RCC 7860 (cell line): ENCODE data around the gene TNFSF13B.
"Not testable (repeated sequence)": the region's sequence is repeated elsewhere in the genome, so short reads cannot be mapped to it uniquely, and the experiment has no call there.

Source experiments
- DNase-seq: peaks from one replicate; pipeline ENCODE4 v3.0.0-alpha.2; 2015; ENCODE audit warnings: low spot score
- FAIRE-seq: peaks from 2 replicates; lab custom pipeline; 2012; peaks lifted over from hg19 to GRCh38; lab: Jason Lieb, UNC

TNFSF13B gene, protein sequence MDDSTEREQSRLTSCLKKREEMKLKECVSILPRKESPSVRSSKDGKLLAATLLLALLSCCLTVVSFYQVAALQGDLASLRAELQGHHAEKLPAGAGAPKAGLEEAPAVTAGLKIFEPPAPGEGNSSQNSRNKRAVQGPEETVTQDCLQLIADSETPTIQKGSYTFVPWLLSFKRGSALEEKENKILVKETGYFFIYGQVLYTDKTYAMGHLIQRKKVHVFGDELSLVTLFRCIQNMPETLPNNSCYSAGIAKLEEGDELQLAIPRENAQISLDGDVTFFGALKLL

DNA sequence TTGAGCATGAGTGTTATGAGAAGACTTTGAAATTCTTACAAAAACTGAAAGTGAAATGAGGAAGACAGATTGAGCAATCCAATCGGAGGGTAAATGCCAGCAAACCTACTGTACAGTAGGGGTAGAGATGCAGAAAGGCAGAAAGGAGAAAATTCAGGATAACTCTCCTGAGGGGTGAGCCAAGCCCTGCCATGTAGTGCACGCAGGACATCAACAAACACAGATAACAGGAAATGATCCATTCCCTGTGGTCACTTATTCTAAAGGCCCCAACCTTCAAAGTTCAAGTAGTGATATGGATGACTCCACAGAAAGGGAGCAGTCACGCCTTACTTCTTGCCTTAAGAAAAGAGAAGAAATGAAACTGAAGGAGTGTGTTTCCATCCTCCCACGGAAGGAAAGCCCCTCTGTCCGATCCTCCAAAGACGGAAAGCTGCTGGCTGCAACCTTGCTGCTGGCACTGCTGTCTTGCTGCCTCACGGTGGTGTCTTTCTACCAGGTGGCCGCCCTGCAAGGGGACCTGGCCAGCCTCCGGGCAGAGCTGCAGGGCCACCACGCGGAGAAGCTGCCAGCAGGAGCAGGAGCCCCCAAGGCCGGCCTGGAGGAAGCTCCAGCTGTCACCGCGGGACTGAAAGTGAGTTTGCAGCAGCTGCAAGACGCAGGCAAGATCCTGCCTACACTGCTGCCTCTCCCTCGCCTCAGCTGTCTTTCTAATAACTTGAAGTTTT, at the start of gene TNFSF13B:
TNFSF13B (plus strand) TSS at position 118 of the 728 bp plus-strand sequence; CDS start at position 296, 178 bp downstream.
- FAIRE-seq (no peak), DNase-seq (peak; percentile 7)

DNA sequence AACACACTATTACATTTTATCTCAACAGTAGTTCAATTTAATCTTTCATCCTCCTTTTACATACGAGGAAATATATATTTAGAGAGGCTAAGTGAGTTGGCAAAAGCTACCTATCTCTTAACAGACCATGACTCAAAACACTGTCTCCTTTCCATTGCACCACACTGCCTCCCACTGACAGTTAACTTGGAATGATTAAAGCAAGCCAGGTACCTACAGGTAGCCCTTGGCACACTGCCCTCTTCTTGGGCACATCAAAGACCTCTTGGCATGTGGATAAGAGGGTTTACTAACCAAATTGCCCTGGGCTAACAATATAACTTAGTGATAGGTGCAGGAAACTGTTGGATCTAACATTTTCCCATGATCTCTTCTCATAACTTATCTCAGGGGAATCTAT, 49.5 kb upstream of the TNFSF13B start:
- FAIRE-seq (no peak), DNase-seq (no peak)

DNA sequence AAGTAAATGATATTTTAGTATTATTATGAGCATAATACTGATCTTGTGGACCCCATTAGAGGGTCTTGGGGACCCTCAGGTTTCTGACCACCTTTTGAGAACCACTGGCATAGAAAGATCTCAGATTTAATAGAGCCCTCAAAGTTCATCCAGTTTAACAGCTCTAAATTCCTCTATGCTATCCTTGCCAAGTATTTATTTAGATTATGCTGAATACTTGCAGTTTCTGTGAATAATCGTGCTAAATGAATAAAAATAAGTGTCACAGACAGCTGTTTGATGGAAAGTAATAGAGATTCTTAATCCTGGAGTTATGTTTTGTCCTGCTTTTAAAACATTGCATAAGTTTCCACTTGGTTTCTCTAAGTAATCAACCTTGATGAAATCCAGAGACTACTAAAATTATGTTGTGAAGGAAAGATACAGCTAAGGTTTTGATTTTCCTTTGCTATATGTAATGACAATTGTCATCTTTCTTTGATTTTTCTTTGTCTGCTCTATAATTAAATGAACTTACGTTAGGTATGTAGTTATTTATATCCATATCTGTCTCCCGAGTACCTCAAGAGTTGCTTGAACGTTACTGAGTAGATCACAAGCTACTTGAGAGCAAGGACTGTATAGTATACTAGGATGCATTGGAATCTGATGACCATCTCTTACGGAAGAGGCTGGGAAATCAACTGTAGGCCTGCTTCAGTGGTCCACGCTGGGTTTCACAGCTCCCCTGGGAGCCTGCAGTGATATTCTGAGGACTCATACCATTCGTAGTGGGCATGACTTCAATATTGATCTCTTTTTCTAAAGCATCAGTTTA, 45.6 kb upstream of the TNFSF13B start:
- no peak for DNase-seq
- FAIRE-seq = no peak

DNA sequence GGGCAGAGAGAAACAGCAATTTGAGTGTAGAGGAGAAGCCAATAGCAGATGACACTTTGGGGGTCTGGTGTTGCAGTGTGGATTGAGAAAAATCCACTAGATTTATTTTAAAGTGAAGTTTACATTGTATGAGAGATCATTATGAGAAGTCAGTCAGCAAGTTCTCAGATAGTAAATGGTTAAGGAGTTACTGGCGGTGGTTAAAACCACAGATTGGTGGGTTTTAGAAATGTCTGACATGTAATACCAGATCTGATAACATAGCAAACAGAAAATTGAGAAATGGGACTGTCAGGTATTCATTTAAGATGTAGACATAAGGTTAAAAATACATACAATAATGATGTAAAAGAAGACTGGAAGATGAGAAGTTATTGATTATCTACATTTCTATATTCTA, 44.1 kb upstream of the TNFSF13B start:
- FAIRE-seq = no peak
- no peak for DNase-seq

DNA sequence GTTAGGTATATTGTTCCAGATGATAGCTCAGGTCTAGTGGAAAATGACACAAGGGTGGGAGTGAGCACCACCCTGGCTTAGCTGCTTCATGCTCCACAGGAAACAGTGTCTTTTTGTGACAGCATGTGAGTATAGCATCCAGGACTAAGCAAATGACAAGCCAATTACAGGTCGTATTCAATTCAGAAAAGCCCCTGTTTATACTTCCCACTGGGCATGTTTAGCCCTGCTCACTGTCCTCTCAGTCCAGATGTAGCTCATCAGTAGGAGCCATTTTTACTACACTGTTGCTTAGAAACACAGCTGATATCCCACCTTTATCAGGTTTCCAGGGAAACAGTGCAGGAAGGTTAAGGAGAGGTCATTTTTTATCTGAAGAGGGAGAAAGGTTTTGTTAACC, 43.3 kb upstream of the TNFSF13B start:
- FAIRE-seq (no peak), DNase-seq (no peak)

DNA sequence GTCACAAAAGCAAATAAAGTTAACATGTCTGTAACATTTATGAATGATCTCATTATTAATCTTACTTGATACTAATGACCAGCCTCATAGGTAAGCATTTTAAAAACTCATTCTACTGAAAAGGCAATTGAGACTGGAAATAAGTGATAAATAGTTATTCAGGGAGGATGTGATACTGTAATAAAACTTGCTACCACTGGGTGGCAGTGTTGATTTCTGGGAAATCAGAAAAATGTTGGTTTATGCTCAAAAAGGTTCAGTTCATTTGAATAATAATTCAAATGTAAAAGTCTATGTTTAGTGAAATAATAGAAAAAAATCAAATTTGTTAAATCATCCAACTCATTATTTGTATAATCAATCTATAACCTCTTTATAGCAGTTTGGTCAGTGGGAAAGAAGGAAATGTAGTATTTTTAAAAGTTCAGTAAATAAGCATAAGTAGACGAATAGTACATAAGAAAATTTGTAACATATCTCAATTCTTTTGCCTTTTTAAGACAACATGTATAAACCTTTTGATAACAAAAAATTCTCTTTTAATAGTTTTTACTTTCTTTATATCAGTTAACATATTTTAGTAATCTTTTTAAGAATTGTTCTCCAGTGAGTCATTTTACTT, 41.8 kb upstream of the TNFSF13B start:
- FAIRE-seq = peak; percentile 80
- DNase-seq = no peak

DNA sequence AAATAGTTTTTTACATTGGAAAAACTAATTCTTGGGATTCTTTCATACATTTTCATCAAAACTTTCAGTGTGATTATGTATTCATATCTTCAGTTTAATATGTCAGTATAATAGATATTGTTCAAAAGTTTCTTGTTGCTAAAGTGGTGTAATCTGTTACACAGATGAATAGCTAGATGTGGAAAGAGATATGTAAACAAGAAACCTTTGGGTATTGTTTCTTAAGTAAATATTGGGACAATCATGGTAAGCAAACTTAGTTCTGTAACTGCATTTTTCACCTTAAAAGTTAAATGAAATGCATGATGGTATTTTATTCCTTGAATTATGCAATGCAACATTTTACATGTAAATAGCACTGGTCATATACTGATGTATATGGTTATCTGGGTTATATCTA, 39.1 kb upstream of the TNFSF13B start:
- no peak for FAIRE-seq
- no peak for DNase-seq

DNA sequence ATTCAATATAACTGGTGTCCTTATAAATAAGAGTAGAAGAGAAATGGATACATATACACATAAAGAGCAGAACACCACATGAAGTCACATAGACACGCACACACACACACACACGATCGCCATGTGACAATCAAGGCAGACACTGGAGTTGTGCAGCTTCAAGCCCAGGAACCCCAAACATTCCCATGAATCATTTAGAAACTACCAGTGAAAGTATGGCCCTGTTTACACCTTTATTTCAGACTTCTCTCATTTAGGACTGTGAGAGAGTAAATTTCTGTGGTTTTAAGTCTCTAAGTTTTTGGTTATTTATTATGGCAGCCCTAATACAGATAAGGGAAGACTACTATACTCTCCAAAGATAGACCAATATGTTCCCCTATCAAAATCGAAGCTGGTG, 20.4 kb upstream of the TNFSF13B start:
- FAIRE-seq (no peak), DNase-seq (no peak)

DNA sequence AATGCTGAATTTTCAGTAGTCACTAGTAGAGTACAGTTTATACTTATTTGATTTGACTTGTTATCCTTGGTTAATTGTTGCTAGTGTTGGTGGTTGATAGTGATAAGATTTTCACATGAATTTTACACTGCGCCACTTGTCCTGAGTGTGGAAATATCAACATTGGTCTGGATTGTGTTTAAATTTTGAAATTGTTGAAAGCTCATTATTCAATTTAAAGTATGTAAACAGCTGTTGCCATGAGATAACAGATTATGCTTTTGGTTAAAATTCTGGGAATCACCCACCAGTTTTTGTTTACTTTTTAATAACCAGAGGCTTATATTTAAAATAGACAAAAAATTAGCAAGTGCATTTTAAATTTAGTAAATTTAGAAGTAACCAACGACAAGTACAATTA, 12.3 kb upstream of the TNFSF13B start:
- DNase-seq (no peak), FAIRE-seq (no peak)

DNA sequence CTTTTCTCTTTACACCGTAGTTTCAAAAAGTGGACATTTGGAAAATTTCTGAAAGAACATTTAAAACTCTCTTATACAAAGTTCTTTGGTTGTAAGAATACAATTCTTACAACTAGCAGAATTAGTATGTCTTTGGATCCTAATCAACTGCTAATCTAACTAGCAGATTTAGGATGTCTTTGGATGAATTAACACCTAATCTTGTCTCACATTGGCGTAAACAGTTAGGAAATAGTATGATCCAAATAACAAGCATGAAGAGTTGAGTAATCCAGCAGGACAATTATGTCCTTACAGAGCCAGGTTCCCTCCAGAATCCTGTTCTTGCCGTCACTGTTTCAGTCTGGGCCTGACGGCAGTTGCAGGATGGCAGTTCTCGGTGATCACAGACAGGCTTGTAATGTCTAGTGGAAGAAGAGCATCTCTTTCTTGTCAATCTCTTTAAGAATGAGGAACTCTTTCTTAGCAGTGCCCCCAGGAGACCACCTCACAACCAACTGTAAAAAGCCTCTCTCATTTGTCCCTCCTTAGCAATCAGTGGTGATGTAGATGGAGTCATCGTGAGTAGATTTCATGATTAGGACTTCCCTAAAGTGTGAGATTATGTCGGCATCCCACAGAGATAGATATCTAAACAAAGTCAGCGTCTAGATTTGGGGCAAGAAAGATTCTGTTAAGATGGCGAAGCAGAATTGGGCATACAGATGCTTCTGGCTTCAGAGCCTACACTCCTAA, 5.7 kb upstream of the TNFSF13B start:
- DNase-seq = no peak
- no peak for FAIRE-seq

DNA sequence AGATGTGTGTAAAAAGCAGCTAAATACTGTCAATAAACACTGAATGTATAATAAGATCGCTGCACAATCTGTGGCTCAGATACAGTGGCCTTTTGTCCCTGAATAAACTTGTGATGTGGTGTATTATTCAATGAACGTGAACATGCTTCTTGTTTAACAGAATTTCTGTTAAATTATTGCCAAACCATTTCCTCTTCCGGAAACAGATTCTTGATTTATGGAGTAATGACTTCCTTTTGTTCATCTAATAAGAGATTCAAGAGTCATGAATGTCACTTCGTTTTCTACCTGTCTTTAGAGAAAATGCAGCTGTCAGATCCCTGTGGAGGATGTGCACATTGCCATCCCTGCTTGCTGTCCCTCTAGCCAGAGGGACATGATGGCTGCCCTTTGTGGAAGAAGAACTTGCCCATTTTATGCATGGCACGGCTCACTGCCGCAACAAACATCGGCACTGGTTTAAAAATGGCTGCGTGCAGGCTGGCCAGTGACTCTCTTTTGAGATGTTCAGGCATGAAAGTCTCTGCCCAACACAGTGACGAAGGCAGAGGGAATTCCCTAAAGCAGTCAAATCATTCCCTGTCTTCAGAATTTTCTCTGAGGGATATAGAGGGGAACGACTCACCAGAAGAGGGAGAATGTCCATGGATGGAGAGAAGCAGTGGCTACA, 3.1 kb upstream of the TNFSF13B start:
- DNase-seq = no peak
- FAIRE-seq = no peak

DNA sequence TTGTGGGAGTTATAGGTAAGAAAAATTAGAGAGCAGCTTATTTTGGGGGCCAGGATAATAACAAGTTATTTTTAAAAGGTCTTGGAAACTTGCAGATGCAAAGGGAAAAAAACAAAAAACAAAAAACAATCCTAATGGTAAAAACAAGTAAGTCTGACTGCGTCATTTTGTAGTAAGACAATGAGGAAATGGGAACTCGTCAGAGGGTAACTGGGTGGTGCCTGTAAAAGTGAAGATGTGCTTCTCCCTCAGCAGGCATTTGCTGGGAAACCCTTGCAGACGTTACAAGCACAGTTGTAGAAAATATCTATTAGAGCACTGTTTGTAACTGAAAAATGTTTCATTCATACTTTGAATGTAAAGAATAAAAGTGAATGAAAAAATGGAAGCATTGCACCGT, 2.2 kb upstream of the TNFSF13B start:
- FAIRE-seq = no peak
- no peak for DNase-seq

DNA sequence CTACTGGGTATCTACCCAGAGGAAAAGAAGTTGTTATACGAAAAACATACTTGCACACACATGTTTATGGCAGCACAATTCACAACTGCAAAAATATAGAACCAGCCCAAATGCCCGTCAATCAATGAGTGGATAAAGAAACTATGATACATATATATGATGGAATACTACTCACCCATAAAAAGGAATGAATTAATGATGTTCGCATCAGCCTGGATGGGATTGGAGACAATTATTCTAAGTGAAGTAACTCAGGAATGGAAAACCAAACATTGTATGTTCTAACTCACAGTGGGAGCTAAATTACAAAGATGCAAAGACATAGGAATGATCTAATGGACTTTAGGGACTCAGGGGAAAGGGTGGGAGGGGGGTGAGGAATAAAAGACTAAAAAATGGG, 1.7 kb upstream of the TNFSF13B start:
- DNase-seq, FAIRE-seq: not testable (repeated sequence)

DNA sequence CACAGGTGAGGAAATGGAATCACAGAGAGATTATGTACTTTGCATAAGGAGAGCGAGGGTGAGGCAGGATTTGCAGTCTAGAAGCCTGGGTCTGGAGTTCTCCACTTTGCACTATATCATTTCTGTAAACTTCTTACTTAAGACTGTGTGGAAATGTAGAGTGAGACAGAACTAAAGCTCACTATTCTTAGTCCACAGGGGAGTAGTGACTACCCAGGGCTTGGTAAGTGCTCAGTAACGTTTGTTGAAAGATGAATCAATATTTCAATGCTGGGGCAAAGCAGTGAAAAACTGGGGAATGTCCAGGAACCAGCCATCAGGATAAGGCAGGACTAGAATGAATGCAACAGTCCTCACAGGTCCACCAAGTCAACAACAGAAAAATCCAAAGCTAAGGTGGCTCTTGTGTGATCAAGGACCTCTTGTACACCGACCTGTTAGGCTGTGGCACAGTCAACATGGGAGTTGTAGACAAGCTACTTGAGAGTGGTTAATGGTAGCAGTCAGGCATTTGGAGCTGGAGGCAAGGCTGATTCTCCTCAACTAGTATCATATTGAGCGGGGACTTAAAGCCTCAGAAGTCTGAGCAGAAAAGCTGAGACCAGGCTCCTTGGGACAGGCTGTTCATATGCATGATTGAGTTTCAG, 929 bp upstream of the TNFSF13B start:
- FAIRE-seq = no peak

DNA sequence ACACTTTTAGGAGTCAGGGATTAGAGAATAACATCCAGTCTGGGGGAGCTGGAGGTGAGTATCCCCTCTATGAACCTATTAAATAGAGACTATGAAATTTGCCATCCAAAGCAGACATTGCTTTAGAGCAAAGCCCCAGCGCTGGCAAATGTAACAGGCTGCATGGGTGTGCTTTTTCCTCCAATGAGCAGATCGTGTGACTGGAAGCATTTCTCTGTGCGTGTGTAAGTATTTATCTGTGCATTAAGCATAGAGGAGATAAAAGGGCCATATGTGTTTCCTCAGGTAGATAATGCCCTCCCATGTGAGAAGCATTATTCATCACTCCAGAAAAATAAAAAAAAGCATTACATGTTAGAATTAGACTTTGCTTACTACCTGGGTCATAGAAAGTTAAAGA, 924 bp downstream of the TNFSF13B start:
- DNase-seq = no peak
- FAIRE-seq = no peak

More for the DNA sequence above, 929 bp upstream of the TNFSF13B start:
- no peak for DNase-seq

DNA sequence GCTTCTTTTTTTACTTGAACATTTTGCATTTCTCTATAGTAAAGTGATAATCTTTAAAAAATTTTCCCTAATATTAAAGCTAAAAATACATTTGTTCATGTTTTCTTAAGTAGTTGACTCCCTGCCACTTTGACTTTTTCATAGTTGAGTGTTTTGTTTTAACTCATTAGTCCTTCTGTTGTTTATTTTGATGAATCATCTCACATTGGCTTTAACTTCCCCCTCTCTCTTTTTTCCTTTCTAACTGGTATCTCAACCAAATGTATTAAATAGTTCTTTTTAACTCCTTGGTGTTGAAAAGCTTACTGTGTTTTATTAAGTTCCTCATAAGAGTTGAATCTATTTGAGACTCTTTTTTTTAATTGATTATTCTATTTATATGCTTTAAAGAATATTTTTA, 2.8 kb downstream of the TNFSF13B start:
- no peak for FAIRE-seq
- no peak for DNase-seq

DNA sequence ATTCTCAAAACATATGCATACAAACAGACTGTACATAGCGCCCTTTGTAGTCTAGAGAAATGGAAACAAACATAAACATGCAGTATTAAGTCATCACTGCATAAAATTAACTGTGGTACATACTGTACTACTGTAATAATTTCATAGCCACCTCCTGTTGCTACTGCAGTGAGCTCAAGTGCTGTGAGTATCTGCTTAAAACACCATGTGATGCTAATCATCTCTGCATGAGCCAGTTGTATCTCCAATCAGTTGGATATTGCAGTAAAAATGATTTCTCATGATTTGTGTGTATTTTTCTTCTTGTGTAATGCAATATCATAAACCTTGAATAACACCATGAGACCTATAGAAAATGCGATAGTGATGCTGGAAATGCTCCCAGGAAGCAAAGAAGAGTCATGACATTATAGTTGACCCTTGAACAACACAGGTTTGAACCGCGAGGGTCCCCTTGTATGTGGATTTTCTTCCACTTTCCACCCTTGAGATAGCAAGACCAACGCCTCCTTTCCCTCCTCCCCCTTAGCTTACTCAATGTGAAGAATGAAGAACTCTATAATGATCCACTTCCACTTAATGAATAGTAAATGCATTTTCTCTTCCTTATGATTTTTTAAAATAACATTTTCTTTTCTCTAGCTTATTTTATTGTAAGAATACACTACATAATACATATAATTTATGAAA, 4.1 kb downstream of the TNFSF13B start:
- FAIRE-seq = no peak
- DNase-seq = no peak

DNA sequence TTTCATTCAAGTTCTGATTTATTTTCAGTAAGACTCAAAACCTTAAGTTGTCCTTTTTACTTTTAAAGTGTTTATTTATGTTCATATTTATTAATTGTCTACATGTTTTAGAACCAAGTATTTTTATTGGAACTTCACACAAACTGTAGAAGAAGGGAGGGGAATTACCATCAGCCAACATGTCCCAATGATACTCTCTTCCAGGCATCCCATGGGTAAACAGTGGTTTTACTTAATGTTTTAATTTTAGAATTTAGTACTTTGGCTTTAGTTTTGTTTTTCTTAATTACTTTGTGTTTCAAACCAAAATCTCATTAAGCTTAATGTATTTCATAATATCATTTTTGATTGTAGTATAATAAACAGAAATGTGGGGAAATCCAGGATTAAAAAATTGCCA, 5.2 kb downstream of the TNFSF13B start:
- DNase-seq (no peak), FAIRE-seq (no peak)

DNA sequence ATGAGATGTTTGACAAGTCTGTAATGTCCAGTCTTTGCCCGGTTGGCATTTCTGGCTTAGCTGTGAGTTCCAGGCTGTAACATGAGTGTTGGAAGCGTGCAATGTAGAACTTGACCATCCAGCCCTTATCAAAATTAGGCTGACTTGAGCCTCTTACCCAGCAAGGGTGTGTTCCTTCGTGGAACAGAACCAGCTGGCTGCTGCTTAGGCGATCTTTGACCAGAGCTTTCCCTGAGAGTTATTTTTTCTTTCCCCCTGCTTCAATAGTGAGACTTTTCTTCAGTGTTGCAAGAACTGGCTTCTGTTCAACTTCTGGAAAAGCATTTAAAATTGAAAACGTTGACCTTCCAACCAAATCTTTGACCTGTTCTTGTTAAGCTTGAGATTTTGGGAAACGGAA, 6.5 kb downstream of the TNFSF13B start:
- FAIRE-seq (no peak), DNase-seq (no peak)
